GM08714 (cell line): ENCODE results near the gene JAKMIP3.
"Not testable (repeated sequence)": the region's sequence is repeated elsewhere in the genome, so short reads cannot be mapped to it uniquely, and the experiment has no call there.

ENCODE experiments used
- H3K4me3 ChIP-seq: fragments of 200-500 bp; sonication (Bioruptor generic); 2 replicates; pipeline ENCODE4 v1.5.1; 2014; ENCODE audit warnings: mild to moderate bottlenecking, low read length, inconsistent platforms
- ZNF274 ChIP-seq: IDR thresholded peaks from 2 replicates; pipeline ENCODE4 v1.6.1; 2012; ENCODE audit warnings: mild to moderate bottlenecking, low read depth, low read length

The JAKMIP3 gene

GRCh38 chr10:132068431-132069121 lies 2.8 kb downstream of the JAKMIP3 start:
- TF ChIP-seq ZNF274 = no peak
- no peak overlapping the region for H3K4me3 ChIP-seq

DNA sequence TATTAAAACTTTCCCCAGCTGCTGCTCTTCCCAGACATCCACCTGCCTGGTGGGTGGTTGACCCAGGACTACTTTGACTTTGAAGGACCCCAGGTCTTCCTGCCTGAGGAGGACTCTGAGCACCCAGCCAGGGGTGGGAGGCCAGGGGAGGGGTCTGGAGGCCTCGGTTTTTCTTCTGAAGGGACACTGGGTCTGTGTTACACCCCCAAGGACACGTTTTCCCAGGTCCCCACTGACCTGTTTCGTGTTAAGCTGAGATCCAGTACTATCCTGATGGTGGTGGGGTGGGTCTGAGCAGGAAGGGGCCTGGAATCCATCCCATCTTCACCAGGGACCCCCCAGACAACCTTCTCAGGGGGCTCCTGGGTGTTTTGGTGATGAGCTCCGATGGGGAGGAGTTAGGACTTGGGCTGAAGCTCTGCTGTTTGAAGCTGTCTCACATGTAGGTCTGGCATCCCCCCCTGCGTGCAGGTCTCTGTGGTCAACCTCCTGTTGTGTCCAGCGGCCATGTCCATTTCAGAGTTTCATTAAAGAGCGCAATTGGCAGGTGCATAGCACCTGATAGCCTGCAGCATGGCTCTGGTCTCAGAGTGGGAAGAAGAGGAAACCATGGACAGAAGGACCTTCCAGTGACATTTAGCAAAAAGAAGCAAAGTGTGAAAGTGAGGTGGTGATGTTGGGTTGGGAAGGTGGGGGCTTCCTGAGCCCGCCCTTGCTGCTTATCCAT lies 3.5 kb downstream of the JAKMIP3 start:
- no peak overlapping the region for H3K4me3 ChIP-seq
- TF ChIP-seq ZNF274 = no peak

GRCh38 chr10:132069849-132070182 lies 4.1 kb downstream of the JAKMIP3 start:
- TF ChIP-seq ZNF274 = no peak
- no peak overlapping the region for H3K4me3 ChIP-seq

DNA sequence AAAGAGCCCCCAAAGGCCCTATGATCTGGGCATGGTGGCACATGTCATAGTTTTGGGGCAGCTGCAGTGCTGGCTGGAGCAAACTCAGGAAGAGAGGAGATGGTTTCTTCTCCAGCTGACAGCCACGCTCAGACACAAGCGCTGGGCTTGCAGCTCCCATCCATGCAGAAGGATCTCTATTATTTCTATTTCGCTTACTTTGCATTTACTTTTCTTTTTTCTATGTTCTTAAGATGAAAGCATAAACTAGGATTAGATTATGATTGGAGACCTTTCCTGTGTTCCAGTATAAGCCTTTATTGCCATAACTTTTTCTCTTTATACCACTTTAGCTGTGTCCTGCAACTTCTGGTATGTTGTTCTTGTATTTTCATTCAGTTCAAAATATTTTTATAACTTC lies 5.0 kb downstream of the JAKMIP3 start:
- H3K4me3 ChIP-seq = no peak overlapping the region
- TF ChIP-seq ZNF274 = no peak

DNA sequence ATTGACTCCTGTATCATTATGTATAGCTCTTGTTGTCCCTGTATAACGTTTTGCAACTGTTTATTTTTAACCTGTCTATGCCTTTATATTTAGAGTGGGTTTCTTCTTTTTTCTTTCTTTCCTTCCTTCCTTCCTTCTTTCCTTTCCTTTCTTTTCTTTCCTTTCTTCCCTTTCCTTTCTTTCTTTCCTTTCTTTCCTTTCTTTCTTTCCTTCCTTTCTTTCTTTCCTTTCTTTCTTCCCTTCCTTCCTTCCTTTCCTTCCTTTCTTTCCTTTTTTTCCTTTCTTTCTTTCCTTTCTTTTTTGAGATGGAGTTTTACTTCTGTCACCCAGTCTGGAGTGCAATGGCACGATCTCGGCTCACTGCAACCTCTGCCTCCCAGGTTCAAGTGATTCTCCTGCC lies 5.9 kb downstream of the JAKMIP3 start:
- TF ChIP-seq ZNF274 = no peak
- no peak overlapping the region for H3K4me3 ChIP-seq

DNA sequence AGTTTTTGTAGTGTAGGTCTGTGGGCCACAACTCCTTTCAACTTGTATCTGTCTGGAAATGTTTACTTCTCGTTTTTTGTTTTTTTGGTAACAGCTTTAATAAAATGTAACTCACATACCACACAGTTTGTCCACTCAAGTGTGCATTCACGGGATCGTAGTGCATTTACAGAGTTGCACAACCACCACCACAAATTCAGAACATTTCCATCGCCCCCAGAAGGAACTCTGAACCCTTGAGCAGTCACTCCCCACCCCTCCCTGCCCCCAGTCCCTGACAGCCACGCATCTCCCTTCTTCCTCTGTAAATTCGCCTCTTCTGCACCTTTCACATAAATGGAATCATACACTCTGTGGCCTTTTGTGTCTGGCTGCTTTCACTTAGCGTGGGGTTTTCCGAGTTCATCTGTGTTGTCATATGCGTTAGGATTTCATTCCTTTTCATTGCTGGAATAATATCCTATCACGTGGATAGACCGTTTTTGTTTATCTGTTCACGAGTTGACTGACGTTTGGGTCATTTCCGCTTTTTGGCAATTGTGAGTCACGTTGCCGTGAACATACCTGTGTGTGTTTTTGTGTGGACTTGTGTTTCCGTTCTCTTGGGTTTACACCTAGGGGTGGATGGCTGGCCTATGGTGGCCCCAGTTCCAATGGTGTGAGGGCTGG lies 10.3 kb downstream of the JAKMIP3 start:
- no peak overlapping the region for H3K4me3 ChIP-seq
- no peak for TF ChIP-seq ZNF274

- TF ChIP-seq ZNF274 = no peak
- H3K4me3 ChIP-seq = no peak overlapping the region
Measured at GRCh38 chr10:132076578-132077081, 10.9 kb downstream of the JAKMIP3 start.

DNA sequence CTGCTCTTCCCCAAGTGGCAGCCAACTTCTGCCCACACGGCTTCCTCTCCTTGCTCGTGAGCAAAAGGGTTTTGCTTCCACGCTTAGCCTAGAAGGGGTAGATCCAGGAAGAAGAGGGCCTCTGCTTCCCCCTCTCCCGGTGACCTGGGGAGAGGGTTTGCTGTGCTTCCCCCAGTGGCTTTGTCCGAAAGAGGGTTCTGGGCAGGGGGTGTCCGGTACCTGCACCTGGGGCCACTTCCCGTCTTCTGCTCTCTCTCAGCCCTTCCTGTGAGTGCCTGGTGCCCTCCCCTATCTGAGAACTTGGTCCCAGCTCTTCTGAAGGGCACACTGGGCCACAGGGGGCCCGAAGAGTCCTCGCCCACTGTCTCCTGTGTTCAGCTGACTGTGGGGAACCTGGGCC lies 11.3 kb downstream of the JAKMIP3 start:
- TF ChIP-seq ZNF274 = no peak
- H3K4me3 ChIP-seq = no peak overlapping the region

DNA sequence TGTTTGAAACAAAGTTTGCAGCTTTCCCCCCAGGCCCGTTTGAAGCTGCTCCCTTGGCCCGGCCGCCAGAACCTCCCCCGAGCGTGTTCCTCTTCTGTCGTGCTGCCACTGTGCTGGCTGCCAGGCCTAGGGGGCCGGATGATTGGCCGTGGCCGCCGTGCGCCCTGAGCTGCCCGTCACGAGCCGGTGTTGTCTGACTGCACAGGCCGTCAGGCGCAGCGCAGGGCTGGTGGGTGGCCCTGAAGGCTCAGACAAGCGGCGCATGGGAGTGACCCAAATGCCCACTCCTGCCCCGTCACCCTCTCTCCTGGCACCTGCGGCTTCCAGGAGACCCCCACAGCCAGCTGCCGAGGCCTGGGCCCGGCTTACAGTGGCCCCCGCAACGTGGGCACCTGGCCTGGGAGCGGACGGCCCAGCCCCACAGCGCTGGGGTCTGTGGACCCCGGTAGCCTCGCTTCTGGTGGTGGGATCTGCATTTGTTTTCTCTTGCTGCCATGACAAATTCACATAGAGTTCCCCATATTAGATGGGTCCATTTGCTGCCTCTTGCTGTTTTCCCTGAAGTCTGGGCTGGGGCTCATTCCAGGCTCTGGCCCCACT lies 13.1 kb downstream of the JAKMIP3 start:
- no peak overlapping the region for H3K4me3 ChIP-seq
- TF ChIP-seq ZNF274 = no peak

DNA sequence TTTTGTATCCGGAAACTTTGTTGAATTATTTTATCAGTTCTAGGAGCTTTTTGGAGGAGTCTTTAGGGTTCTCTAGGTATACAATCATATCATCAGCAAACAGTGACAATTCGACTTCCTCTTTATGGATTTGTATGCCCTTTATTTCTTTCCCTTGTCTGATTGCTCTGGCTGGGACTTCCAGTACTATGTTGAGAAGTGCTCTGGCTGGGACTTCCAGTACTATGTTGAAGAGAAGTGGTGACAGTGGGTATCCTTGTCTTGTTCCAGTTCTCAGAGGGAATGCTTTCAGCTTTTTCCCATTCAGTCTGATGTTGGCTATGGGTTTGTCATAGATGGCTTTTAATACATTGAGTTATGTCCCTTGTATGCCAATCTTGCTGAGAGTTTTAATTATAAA lies 18.6 kb downstream of the JAKMIP3 start:
- H3K4me3 ChIP-seq = not testable (repeated sequence)

DNA sequence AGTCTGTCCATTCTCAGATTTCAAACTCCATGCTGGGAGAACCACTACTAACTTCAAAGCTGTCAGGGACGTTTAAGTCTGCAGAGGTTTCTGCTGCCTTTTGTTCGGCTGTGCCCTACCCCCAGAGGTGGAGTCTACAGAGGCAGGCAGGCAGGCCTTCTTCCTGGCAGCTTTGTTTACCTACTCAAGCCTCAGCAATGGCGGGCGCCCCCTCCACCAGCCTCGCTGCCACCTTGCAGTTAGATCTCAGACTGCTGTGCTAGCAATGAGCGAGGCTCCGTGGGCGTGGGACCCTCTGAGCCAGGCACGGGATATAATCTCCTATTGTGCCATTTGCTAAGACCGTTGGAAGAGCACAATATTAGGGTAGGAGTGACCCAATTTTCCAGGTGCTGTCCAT lies 27.5 kb downstream of the JAKMIP3 start:
- H3K4me3 ChIP-seq = not testable (repeated sequence)

DNA sequence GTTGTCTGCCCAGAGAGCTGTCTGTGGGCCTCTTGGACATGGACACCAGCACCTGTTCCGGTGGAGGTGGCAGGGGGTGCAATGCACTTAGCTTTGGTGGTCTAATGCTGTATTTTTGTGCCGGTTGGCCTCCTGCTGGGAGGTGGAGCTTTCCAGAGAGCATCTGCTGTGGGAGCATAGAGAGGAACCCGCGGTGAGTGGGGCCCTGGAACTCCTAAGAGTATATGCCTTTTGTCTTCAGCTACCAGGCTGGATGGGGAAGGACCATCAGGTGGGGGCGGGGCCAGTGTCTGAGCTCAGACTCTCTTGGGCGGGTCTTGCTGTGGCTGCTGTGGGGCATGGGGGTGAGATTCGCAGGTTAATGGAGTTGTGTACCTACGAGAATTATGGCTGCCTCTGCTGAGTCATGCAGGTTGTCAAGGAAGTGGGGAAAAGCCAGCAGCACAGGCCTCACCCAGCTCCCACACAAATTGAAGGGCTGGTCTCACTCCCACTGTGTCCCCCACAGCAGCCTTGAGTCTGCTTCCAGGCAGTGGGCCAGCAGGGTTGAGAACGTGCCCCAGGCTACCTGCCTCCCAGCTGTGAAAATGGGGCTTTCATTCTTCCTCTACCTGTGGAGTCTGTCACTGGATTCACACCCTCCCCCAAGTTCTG lies 29.0 kb downstream of the JAKMIP3 start:
- no peak overlapping the region for H3K4me3 ChIP-seq
- no peak for TF ChIP-seq ZNF274

DNA sequence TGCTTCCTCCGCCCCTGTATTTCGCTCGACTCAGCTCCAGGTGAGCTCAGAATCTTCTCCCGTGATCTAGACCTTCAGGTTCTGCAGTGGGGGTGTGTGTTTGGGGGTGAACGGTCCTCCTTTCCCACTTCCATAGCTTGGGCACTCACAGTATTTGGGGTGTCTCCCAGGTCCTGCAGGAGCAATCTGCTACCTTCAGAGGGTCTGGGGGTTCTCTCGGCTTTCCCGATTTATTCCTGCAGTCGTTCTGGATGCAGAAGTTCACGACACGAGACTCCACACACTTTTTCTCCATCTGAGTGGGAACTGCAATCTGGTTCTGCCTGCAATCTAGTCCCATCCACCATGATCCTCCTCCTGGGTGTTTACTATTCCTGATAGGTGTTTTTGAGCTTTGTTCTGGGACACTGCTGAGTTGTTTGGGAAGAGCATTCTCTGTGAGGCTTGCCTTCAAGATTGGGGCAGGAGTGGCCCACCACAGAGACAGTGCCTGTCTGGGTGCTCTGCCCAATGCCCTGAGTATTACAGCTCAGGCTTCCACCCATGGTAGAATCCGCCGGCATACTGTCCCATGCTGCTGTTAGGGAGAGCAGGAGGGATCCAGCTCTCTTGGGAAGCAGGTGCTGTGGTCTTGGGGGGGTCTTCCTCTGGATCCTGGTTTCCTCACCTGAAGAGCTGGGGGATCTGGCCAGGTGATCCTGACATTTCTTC lies 29.8 kb downstream of the JAKMIP3 start:
- H3K4me3 ChIP-seq = no peak overlapping the region
- TF ChIP-seq ZNF274 = no peak

DNA sequence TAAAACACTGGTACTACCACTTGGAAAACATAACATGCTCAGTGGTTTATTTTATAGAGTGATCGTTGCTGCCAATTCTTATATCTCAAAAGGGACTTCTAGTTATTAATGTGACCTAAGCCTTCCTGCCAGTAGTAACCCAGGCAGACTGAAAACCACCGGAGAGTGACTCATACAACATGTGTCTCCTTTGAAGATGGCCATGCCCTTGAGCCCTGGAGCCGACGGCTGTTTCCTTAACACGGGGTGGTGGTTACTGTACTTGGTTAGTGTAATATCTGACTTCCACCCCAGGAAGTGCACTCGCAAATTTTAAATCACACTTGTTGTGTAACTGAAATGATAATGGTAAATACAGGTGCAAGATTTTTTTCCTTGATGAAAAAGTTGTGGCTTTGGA lies 30.5 kb downstream of the JAKMIP3 start:
- TF ChIP-seq ZNF274 = no peak
- no peak overlapping the region for H3K4me3 ChIP-seq
